Neural cell (in vitro differentiated cells): ENCODE measurements around the gene BICDL1. TPM values are rescaled to one million over a fixed set of nuclear protein-coding genes. Genes with fewer than 3 reads are reported as not detected.

Experiments used
- H2AFZ ChIP-seq: fragments of 200-600, 300-800 bp; sonication (generic), shearing (Covaris generic); 2 replicates; pipeline ENCODE4 v1.6.0; 2014; ENCODE audit warnings: low read depth, mild to moderate bottlenecking, antibody characterized with exemption, low read length, moderate library complexity
- H3F3A ChIP-seq: fragments of 200-600 bp; shearing (Covaris generic); 2 replicates; pipeline ENCODE4 v1.6.1; 2016; ENCODE audit warnings: mild to moderate bottlenecking, moderate library complexity, mixed read lengths, antibody characterized with exemption, low read length; ENCODE audit not compliant: insufficient read depth, poor library complexity, severe bottlenecking
- H3K27ac ChIP-seq: fragments of 200-600, 300-800 bp; sonication (generic), shearing (Covaris generic); 2 replicates; pipeline ENCODE4 v1.5.1; 2014; ENCODE audit warnings: mild to moderate bottlenecking, low read length, moderate library complexity
- H3K27me3 ChIP-seq: fragments of 300-800, 200-600 bp; sonication (generic), shearing (Covaris generic); 2 replicates; pipeline ENCODE4 v1.6.0; 2014; ENCODE audit warnings: mild to moderate bottlenecking, low read depth, low read length, moderate library complexity; ENCODE audit not compliant: insufficient read depth
- H3K36me3 ChIP-seq: fragments of 300-800, 200-600 bp; sonication (generic), shearing (Covaris generic); 2 replicates; pipeline ENCODE4 v1.5.1; 2014; ENCODE audit warnings: mild to moderate bottlenecking, antibody characterized with exemption, low read length, moderate library complexity; ENCODE audit not compliant: insufficient read depth
- H3K4me2 ChIP-seq: fragments of 300-800, 200-600 bp; sonication (generic), shearing (Covaris generic); 2 replicates; pipeline ENCODE4 v1.6.0; 2014; ENCODE audit warnings: mild to moderate bottlenecking, low read length
- H3K4me3 ChIP-seq: fragments of 300-800, 200-600 bp; sonication (generic), shearing (Covaris generic); 2 replicates; pipeline ENCODE4 v1.5.1; 2014; ENCODE audit warnings: mild to moderate bottlenecking, low read length, moderate library complexity
- H3K79me2 ChIP-seq: fragments of 200-600 bp; shearing (Covaris generic); replicated peaks from 2 replicates; pipeline ENCODE4 v1.6.0; 2014; ENCODE audit warnings: mild to moderate bottlenecking, low read length, moderate library complexity; ENCODE audit not compliant: insufficient read depth
- H3K9ac ChIP-seq: fragments of 300-800, 200-600 bp; sonication (generic), shearing (Covaris generic); 2 replicates; pipeline ENCODE4 v1.6.1; 2016; ENCODE audit warnings: mild to moderate bottlenecking, low read length, mixed read lengths
- H3K9me2 ChIP-seq: fragments of 200-600 bp; shearing (Covaris generic); 2 replicates; pipeline ENCODE4 v1.6.1; 2016; ENCODE audit warnings: mild to moderate bottlenecking, low read length, mixed read lengths; ENCODE audit not compliant: insufficient read depth
- H3K9me3 ChIP-seq: fragments of 200-600, 300-800 bp; sonication (generic), shearing (Covaris generic); 2 replicates; pipeline ENCODE4 v1.6.1; 2016; ENCODE audit warnings: mild to moderate bottlenecking, mixed run types, low read length, moderate library complexity, mixed read lengths
- H4K20me1 ChIP-seq: fragments of 200-600 bp; shearing (Covaris generic); 2 replicates; pipeline ENCODE4 v1.6.1; 2016; ENCODE audit warnings: mild to moderate bottlenecking, mixed run types; ENCODE audit not compliant: insufficient read depth
- CTCF ChIP-seq: fragments of 450-650 bp; IDR thresholded peaks from 2 replicates; pipeline ENCODE4 v1.5.1; 2014; ENCODE audit warnings: antibody characterized with exemption, mild to moderate bottlenecking, moderate library complexity; ENCODE audit not compliant: poor library complexity, severe bottlenecking
- EP300 ChIP-seq: fragments of 450-650 bp; conservative IDR thresholded peaks from 2 replicates; pipeline ENCODE4 v1.6.1; 2014; ENCODE audit warnings: antibody characterized with exemption, mild to moderate bottlenecking, moderate library complexity; ENCODE audit not compliant: poor library complexity, severe bottlenecking
- EZH2 ChIP-seq: fragments of 200-600, 300-800 bp; shearing (Covaris generic), sonication (generic); IDR thresholded peaks from 2 replicates; pipeline ENCODE4 v1.6.1; 2014; ENCODE audit warnings: antibody characterized with exemption, low read length, borderline replicate concordance, mild to moderate bottlenecking; ENCODE audit not compliant: insufficient read depth, poor library complexity, severe bottlenecking
- MXI1 ChIP-seq: fragments of 450-650 bp; conservative IDR thresholded peaks from 2 replicates; pipeline ENCODE4 v1.6.1; 2014; ENCODE audit warnings: antibody characterized with exemption, mild to moderate bottlenecking; ENCODE audit not compliant: poor library complexity, severe bottlenecking
- POLR2AphosphoS5 ChIP-seq: IDR thresholded peaks from 2 replicates; pipeline ENCODE4 v1.6.1; 2012
- RAD21 ChIP-seq: fragments of 450-650 bp; conservative IDR thresholded peaks from 2 replicates; pipeline ENCODE4 v1.6.1; 2014; ENCODE audit warnings: antibody characterized with exemption, mild to moderate bottlenecking, moderate library complexity
- SMC3 ChIP-seq: fragments of 450-650 bp; conservative IDR thresholded peaks from 2 replicates; pipeline ENCODE4 v1.6.1; 2014; ENCODE audit warnings: antibody characterized with exemption, mild to moderate bottlenecking, moderate library complexity; ENCODE audit not compliant: poor library complexity
- TAF1 ChIP-seq: IDR thresholded peaks from 2 replicates; pipeline ENCODE4 v1.6.1; 2012; ENCODE audit warnings: low read depth
- polyA plus RNA-seq: library from polyadenylated mRNA; depleted of rRNA; stranded (reverse); fragments of >200 nt; gene quantifications from 2 replicates; pipeline ENCODE4 v1.2.3, GENCODE V29; 2014
- TF ChIP-seq, protein P1 (sequence below): IDR thresholded peaks from 2 replicates; pipeline ENCODE4 v1.6.1; 2012; ENCODE audit warnings: borderline replicate concordance

BICDL1 gene
- polyA plus RNA-seq, 1 donor from 2014 or later = 136 TPM

DNA sequence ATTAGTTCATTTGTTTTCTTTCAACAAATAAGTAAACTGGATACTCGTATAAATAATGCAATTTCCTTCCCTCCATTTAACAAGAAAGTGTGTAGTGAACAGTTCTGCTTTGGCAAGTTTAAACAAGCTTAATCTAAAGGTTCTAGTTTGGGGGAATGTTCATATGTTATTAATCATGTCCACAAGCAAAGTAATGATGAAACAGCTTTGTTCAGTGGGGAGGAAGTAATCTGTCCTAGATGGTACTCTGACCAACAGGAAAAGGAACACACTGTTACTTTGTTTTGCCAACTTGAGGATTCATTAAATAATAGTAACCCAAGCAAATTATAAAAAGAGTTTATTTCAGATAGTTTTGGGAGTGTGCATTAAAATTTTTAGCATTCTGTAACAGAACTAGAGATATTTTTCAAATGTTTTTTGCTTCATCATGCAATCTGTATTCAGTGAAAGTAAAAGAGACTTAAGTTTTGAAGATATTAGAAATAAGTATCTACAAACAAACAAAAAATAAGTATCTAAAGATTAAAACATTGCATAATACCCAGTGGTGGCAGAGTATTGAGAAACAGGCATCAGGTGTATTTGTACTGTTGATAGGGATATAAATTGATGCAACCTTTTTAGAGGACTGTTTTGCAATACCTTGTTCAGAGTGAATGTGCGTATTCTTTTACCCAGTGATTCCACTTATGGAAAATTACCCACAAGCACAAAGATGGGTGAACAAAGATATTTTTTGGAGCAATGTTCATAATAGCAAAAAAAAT is 66.4 kb downstream of the BICDL1 start:
- no peaks in the 10 kb centered on the region for H3F3A ChIP-seq
- H3K4me2 ChIP-seq = no peak overlapping the region
- no peaks in the 10 kb centered on the region for H3K27me3 ChIP-seq
- no peaks in the 10 kb centered on the region for H3K79me2 ChIP-seq
- no peaks in the 10 kb centered on the region for H4K20me1 ChIP-seq
- H3K9me3 ChIP-seq = no peaks in the 10 kb centered on the region
- no peaks in the 10 kb centered on the region for H3K36me3 ChIP-seq
- H2AFZ ChIP-seq = no peak overlapping the region
- H3K9ac ChIP-seq = no peak overlapping the region
- no peak overlapping the region for H3K27ac ChIP-seq
- no peak overlapping the region for H3K4me3 ChIP-seq
- no peaks in the 10 kb centered on the region for H3K9me2 ChIP-seq
- TF ChIP-seq TAF1 (no peak), SMC3 (no peak), MXI1 (no peak), EZH2 (no peak), POLR2AphosphoS5 (no peak), EP300 (no peak), RAD21 (no peak), CTCF (no peak)

GRCh38 chr12:120056739-120057138 is 67.7 kb downstream of the BICDL1 start:
- H3K4me3 ChIP-seq = no peak overlapping the region
- no peak overlapping the region for H3K4me2 ChIP-seq
- H3K27me3 ChIP-seq = no peaks in the 10 kb centered on the region
- H3K27ac ChIP-seq = no peak overlapping the region
- no peaks in the 10 kb centered on the region for H3F3A ChIP-seq
- H3K9ac ChIP-seq = no peak overlapping the region
- H3K9me3 ChIP-seq = no peaks in the 10 kb centered on the region
- H4K20me1 ChIP-seq = no peaks in the 10 kb centered on the region
- no peak for TF ChIP-seq RAD21
- TF ChIP-seq SMC3 = no peak
- no peak for TF ChIP-seq POLR2AphosphoS5
- no peak for TF ChIP-seq CTCF
- TF ChIP-seq, protein P1, sequence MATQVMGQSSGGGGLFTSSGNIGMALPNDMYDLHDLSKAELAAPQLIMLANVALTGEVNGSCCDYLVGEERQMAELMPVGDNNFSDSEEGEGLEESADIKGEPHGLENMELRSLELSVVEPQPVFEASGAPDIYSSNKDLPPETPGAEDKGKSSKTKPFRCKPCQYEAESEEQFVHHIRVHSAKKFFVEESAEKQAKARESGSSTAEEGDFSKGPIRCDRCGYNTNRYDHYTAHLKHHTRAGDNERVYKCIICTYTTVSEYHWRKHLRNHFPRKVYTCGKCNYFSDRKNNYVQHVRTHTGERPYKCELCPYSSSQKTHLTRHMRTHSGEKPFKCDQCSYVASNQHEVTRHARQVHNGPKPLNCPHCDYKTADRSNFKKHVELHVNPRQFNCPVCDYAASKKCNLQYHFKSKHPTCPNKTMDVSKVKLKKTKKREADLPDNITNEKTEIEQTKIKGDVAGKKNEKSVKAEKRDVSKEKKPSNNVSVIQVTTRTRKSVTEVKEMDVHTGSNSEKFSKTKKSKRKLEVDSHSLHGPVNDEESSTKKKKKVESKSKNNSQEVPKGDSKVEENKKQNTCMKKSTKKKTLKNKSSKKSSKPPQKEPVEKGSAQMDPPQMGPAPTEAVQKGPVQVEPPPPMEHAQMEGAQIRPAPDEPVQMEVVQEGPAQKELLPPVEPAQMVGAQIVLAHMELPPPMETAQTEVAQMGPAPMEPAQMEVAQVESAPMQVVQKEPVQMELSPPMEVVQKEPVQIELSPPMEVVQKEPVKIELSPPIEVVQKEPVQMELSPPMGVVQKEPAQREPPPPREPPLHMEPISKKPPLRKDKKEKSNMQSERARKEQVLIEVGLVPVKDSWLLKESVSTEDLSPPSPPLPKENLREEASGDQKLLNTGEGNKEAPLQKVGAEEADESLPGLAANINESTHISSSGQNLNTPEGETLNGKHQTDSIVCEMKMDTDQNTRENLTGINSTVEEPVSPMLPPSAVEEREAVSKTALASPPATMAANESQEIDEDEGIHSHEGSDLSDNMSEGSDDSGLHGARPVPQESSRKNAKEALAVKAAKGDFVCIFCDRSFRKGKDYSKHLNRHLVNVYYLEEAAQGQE = no peak
- no peak for TF ChIP-seq MXI1
- TF ChIP-seq EZH2 = no peak
- TF ChIP-seq EP300 = no peak
- TF ChIP-seq TAF1 = no peak
- peaks cover 2% of the 10 kb centered on the region for H3K36me3 ChIP-seq
- H2AFZ ChIP-seq = no peak overlapping the region
- H3K79me2 ChIP-seq = no peaks in the 10 kb centered on the region
- no peaks in the 10 kb centered on the region for H3K9me2 ChIP-seq
